HEK293 (cell line): ENCODE results near the gene LSM14B.

Experiments
- CTCF ChIA-PET: fragments of 350-600 bp; formaldehyde crosslinking; extraction: SDS; loops from one replicate; lab custom pipeline; 2021; ENCODE audit warnings: antibody characterized with exemption; lab: Yijun Ruan, JAX
- POLR2A ChIA-PET: fragments of 300-600 bp; formaldehyde crosslinking; extraction: SDS; loops from one replicate; lab custom pipeline; 2020; ENCODE audit warnings: antibody characterized with exemption, inconsistent platforms; lab: Yijun Ruan, JAX
- H3K27ac ChIP-seq: fragments of 200-500 bp; sonication (Bioruptor generic); 2 replicates; pipeline ENCODE4 v1.5.1; 2014; ENCODE audit warnings: low read depth, low read length, control low read depth, inconsistent platforms; ENCODE audit errors: extremely low read depth
- H3K36me3 ChIP-seq, 2 experiments: fragments of 200-500 bp in 1 of 2; sonication (Bioruptor generic) in 1 of 2; 1 replicate in 1 of 2; 2 replicates in 1 of 2; pipeline ENCODE4 v1.5.1; 2014 to 2017; ENCODE audit warnings: inconsistent platforms in 2 of 2, low read length in 2 of 2; ENCODE audit not compliant: control insufficient read depth in 2 of 2, insufficient read depth in 1 of 2
- H3K4me1 ChIP-seq: fragments of 200-500 bp; sonication (Bioruptor generic); 2 replicates; pipeline ENCODE4 v1.5.1; 2014; ENCODE audit warnings: mild to moderate bottlenecking, low read length, inconsistent platforms; ENCODE audit not compliant: control insufficient read depth, insufficient read depth
- H3K4me3 ChIP-seq: 2 replicates; pipeline ENCODE4 v1.5.1; 2011; ENCODE audit warnings: low read depth, mild to moderate bottlenecking, control low read depth, low read length, moderate library complexity
- H3K9me3 ChIP-seq: fragments of 200-500 bp; sonication (Bioruptor generic); 2 replicates; pipeline ENCODE4 v1.5.1; 2014; ENCODE audit warnings: low read depth, low read length, inconsistent platforms; ENCODE audit not compliant: control insufficient read depth, insufficient read depth
- BCL11B ChIP-seq: fragments of 450-650 bp; formaldehyde crosslinking; IDR thresholded peaks from 2 replicates; pipeline ENCODE4 v1.5.1; 2016; ENCODE audit warnings: low read depth, missing biosample characterization, missing genetic modification characterization
- GLIS1 ChIP-seq: fragments of 450-650 bp; formaldehyde crosslinking; IDR thresholded peaks from 2 replicates; pipeline ENCODE4 v1.5.1; 2016; ENCODE audit warnings: missing biosample characterization, missing genetic modification characterization
- HOXD13 ChIP-seq: sonication (generic); formaldehyde crosslinking; IDR thresholded peaks from 2 replicates; pipeline ENCODE4 v1.8.0; 2022; ENCODE audit warnings: missing genetic modification reagents, borderline replicate concordance
- KLF10 ChIP-seq: fragments of 450-650 bp; IDR thresholded peaks from 2 replicates; pipeline ENCODE4 v1.5.1; 2018; ENCODE audit warnings: missing biosample characterization, mild to moderate bottlenecking, missing genetic modification characterization
- MYNN ChIP-seq: fragments of 450-650 bp; formaldehyde crosslinking; IDR thresholded peaks from 2 replicates; pipeline ENCODE4 v1.5.1; 2016; ENCODE audit warnings: missing biosample characterization, missing genetic modification characterization, borderline replicate concordance
- MZF1 ChIP-seq: fragments of 450-650 bp; formaldehyde crosslinking; IDR thresholded peaks from 2 replicates; pipeline ENCODE4 v1.5.1; 2017; ENCODE audit warnings: missing biosample characterization, missing genetic modification characterization, borderline replicate concordance
- SP7 ChIP-seq: fragments of 450-650 bp; formaldehyde crosslinking; IDR thresholded peaks from 2 replicates; pipeline ENCODE4 v1.5.1; 2016; ENCODE audit warnings: missing biosample characterization, missing genetic modification characterization
- ZBTB21 ChIP-seq: fragments of 450-650 bp; formaldehyde crosslinking; IDR thresholded peaks from 2 replicates; pipeline ENCODE4 v1.5.1; 2017; ENCODE audit warnings: missing biosample characterization, missing genetic modification characterization
- ZBTB8A ChIP-seq: fragments of 450-650 bp; formaldehyde crosslinking; IDR thresholded peaks from 2 replicates; pipeline ENCODE4 v1.5.1; 2016; ENCODE audit warnings: missing biosample characterization, missing genetic modification characterization
- ZNF132 ChIP-seq: fragments of 450-650 bp; formaldehyde crosslinking; IDR thresholded peaks from 2 replicates; pipeline ENCODE4 v1.5.1; 2017; ENCODE audit warnings: missing biosample characterization, missing genetic modification characterization, borderline replicate concordance
- ZNF16 ChIP-seq: fragments of 450-650 bp; formaldehyde crosslinking; IDR thresholded peaks from 2 replicates; pipeline ENCODE4 v1.5.1; 2016; ENCODE audit warnings: low read depth, missing biosample characterization, missing genetic modification characterization
- ZNF169 ChIP-seq: fragments of 450-650 bp; formaldehyde crosslinking; IDR thresholded peaks from 2 replicates; pipeline ENCODE4 v1.5.1; 2016; ENCODE audit warnings: missing biosample characterization, missing genetic modification characterization
- ZNF19 ChIP-seq: fragments of 450-650 bp; formaldehyde crosslinking; IDR thresholded peaks from 2 replicates; pipeline ENCODE4; 2016; ENCODE audit warnings: missing biosample characterization, missing genetic modification characterization, low read depth
- ZNF211 ChIP-seq: fragments of 450-650 bp; formaldehyde crosslinking; IDR thresholded peaks from 2 replicates; pipeline ENCODE4 v1.5.1; 2016; ENCODE audit warnings: low read depth, missing biosample characterization, missing genetic modification characterization
- ZNF221 ChIP-seq: fragments of 450-650 bp; formaldehyde crosslinking; IDR thresholded peaks from 2 replicates; pipeline ENCODE4 v1.5.1; 2017; ENCODE audit warnings: missing biosample characterization, missing genetic modification characterization, borderline replicate concordance
- ZNF335 ChIP-seq: fragments of 450-650 bp; formaldehyde crosslinking; conservative IDR thresholded peaks from 2 replicates; pipeline ENCODE4 v1.5.1; 2016; ENCODE audit warnings: missing biosample characterization, missing genetic modification characterization
- ZNF391 ChIP-seq: fragments of 450-650 bp; formaldehyde crosslinking; IDR thresholded peaks from 2 replicates; pipeline ENCODE4 v1.5.1; 2016; ENCODE audit warnings: low read depth, missing biosample characterization, missing genetic modification characterization, borderline replicate concordance
- ZNF416 ChIP-seq: fragments of 450-650 bp; formaldehyde crosslinking; IDR thresholded peaks from 2 replicates; pipeline ENCODE4 v1.5.1; 2016; ENCODE audit warnings: missing biosample characterization, missing genetic modification characterization
- ZNF521 ChIP-seq: fragments of 450-650 bp; formaldehyde crosslinking; IDR thresholded peaks from 2 replicates; pipeline ENCODE4 v1.5.1; 2017; ENCODE audit warnings: missing biosample characterization, mild to moderate bottlenecking, missing genetic modification characterization
- ZNF623 ChIP-seq: fragments of 450-650 bp; formaldehyde crosslinking; IDR thresholded peaks from 2 replicates; pipeline ENCODE4 v1.5.1; 2016; ENCODE audit warnings: missing biosample characterization, missing genetic modification characterization
- ZNF658 ChIP-seq: fragments of 450-650 bp; formaldehyde crosslinking; IDR thresholded peaks from 2 replicates; pipeline ENCODE4; 2016; ENCODE audit warnings: missing biosample characterization, missing genetic modification characterization
- ZNF664 ChIP-seq: fragments of 450-650 bp; formaldehyde crosslinking; IDR thresholded peaks from 2 replicates; pipeline ENCODE4 v1.5.1; 2016; ENCODE audit warnings: missing biosample characterization, missing genetic modification characterization
- ZNF707 ChIP-seq: fragments of 450-650 bp; formaldehyde crosslinking; IDR thresholded peaks from 2 replicates; pipeline ENCODE4 v1.5.1; 2016; ENCODE audit warnings: missing biosample characterization, missing genetic modification characterization
- ZNF830 ChIP-seq: fragments of 450-650 bp; IDR thresholded peaks from 2 replicates; pipeline ENCODE4 v1.5.0; 2018; ENCODE audit warnings: missing biosample characterization, missing genetic modification characterization, low read depth, mild to moderate bottlenecking, moderate library complexity
- TF ChIP-seq, protein P1 (sequence below): fragments of 450-650 bp; formaldehyde crosslinking; optimal IDR thresholded peaks from 2 replicates; pipeline ENCODE3; 2016; ENCODE audit warnings: missing biosample characterization, mild to moderate bottlenecking, missing genetic modification characterization
- TF ChIP-seq, protein P2 (sequence below): fragments of 450-650 bp; formaldehyde crosslinking; IDR thresholded peaks from 2 replicates; pipeline ENCODE4 v1.5.1; 2017; ENCODE audit warnings: missing biosample characterization, mild to moderate bottlenecking, missing genetic modification characterization, moderate library complexity
- TF ChIP-seq, protein P3 (sequence below): fragments of 450-650 bp; IDR thresholded peaks from 2 replicates; pipeline ENCODE4 v1.5.1; 2018; ENCODE audit warnings: missing biosample characterization, missing genetic modification characterization
- TF ChIP-seq, protein P4 (sequence below): fragments of 450-650 bp; IDR thresholded peaks from 2 replicates; pipeline ENCODE4 v1.5.1; 2018; ENCODE audit warnings: missing biosample characterization, mild to moderate bottlenecking, missing genetic modification characterization

Gene LSM14B

DNA sequence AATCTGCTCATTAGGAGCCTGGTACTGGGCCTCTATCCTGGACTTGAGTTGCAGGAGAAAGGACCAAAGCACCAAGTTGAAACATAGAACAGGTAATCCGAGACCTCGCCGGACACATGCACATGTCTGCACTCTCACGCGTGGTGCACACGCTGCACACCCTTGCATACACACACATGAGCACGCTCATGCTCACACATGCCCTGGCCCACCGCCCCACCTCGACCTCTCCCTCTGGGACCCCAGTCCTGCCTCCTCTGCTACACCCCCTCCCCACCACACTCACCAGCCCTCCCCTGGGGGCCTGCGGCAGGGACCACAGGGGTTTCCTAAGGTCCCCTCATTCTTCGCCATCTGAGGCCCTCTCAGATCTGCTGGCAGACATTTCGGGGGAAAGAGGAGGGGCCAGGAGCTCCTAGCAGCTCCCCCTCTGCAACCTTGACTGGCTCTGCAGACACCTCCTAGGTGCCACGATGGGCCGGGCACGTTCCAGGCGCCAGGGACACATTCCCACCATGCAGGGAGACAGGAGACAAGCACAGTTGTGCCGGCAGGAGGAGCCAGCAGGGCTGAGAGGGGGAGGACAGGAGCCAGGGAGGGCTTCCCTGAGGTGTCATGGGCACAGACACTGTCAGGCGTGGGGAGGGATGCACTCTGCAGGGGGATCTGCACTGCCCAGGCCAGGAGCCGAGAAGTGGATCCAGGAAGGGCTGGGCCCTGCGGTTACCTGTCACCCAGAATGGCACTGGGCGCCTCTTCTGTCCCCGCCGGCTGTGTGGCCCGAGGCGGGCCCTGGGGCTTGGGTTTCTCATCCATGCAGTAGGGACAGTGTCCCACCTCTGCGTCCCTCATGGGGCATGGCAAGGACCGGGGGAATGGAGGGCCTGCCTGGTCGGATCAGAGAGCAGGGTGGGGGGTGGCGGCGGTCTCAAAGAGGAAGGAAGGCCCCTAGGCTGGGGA lies 25.6 kb upstream of the LSM14B start:
- ChIA-PET POLR2A (no interaction called here), CTCF (no interaction called here)
- no peaks in the 10 kb centered on the region for H3K36me3 ChIP-seq
- H3K27ac ChIP-seq, result no peak overlapping the region
- H3K4me3 ChIP-seq, result no peak overlapping the region
- no peaks in the 10 kb centered on the region for H3K4me1 ChIP-seq
- H3K9me3 ChIP-seq, result no peaks in the 10 kb centered on the region
- no peak for TF ChIP-seq MYNN (tag by site-specific recombination)
- no peak for TF ChIP-seq ZBTB8A (tag by site-specific recombination)
- TF ChIP-seq ZNF658 (tag by site-specific recombination), result no peak
- TF ChIP-seq ZNF16 (tag by site-specific recombination), result no peak
- no peak for TF ChIP-seq ZNF211 (tag by site-specific recombination)
- TF ChIP-seq ZNF19 (tag by site-specific recombination), result no peak
- TF ChIP-seq, protein P1, sequence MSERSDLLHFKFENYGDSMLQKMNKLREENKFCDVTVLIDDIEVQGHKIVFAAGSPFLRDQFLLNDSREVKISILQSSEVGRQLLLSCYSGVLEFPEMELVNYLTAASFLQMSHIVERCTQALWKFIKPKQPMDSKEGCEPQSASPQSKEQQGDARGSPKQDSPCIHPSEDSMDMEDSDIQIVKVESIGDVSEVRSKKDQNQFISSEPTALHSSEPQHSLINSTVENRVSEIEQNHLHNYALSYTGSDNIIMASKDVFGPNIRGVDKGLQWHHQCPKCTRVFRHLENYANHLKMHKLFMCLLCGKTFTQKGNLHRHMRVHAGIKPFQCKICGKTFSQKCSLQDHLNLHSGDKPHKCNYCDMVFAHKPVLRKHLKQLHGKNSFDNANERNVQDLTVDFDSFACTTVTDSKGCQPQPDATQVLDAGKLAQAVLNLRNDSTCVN (tag by site-specific recombination), result no peak
- no peak for TF ChIP-seq SP7 (tag by site-specific recombination)
- TF ChIP-seq, protein P2, sequence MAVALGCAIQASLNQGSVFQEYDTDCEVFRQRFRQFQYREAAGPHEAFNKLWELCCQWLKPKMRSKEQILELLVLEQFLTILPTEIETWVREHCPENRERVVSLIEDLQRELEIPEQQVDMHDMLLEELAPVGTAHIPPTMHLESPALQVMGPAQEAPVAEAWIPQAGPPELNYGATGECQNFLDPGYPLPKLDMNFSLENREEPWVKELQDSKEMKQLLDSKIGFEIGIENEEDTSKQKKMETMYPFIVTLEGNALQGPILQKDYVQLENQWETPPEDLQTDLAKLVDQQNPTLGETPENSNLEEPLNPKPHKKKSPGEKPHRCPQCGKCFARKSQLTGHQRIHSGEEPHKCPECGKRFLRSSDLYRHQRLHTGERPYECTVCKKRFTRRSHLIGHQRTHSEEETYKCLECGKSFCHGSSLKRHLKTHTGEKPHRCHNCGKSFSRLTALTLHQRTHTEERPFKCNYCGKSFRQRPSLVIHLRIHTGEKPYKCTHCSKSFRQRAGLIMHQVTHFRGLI, result no peak
- TF ChIP-seq ZNF335 (tag by site-specific recombination), result no peak
- TF ChIP-seq, protein P3, sequence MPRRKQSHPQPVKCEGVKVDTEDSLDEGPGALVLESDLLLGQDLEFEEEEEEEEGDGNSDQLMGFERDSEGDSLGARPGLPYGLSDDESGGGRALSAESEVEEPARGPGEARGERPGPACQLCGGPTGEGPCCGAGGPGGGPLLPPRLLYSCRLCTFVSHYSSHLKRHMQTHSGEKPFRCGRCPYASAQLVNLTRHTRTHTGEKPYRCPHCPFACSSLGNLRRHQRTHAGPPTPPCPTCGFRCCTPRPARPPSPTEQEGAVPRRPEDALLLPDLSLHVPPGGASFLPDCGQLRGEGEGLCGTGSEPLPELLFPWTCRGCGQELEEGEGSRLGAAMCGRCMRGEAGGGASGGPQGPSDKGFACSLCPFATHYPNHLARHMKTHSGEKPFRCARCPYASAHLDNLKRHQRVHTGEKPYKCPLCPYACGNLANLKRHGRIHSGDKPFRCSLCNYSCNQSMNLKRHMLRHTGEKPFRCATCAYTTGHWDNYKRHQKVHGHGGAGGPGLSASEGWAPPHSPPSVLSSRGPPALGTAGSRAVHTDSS (tag by site-specific recombination), result no peak
- TF ChIP-seq ZNF623 (tag by site-specific recombination), result no peak
- no peak for TF ChIP-seq MZF1
- TF ChIP-seq ZNF521 (tag by site-specific recombination), result no peak
- no peak for TF ChIP-seq BCL11B (tag by site-specific recombination)

DNA sequence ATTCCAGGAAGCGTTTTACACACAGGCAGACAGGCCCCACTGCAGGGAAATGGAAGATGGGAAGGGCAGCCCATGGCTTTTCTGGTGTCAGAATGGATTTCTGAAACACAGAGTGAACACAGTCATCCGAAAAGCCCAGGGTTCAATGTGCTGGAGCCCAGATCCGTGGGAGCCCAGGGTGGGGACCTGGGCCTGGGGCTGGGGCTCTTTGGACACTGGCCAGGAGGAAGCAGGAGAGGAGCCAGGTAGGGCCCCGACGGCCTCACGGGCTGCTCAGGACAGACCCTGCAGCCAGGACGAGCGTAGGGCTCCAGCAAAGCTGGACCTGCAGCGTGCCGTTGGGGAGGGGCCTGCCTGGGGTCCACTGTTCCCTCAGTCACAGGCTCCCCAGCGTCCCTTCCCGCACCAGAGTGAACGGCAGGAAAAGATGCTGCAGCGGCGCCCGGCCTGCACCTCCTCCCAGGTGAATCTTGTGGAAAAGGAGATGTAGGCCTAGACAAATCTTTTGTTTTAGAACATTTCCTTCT lies 24.3 kb upstream of the LSM14B start:
- ChIA-PET CTCF (no interaction called here), POLR2A (no interaction called here)
- no peaks in the 10 kb centered on the region for H3K4me1 ChIP-seq
- H3K4me3 ChIP-seq, result no peak overlapping the region
- no peaks in the 10 kb centered on the region for H3K36me3 ChIP-seq
- no peaks in the 10 kb centered on the region for H3K9me3 ChIP-seq
- no peak overlapping the region for H3K27ac ChIP-seq
- TF ChIP-seq ZNF221 (no peak), HOXD13 (CRISPR knock-in tag) (no peak), ZNF664 (tag by site-specific recombination) (no peak), ZBTB21 (tag by site-specific recombination) (no peak), ZNF707 (tag by site-specific recombination) (no peak), ZNF416 (tag by site-specific recombination) (no peak), ZNF169 (tag by site-specific recombination) (no peak), GLIS1 (tag by site-specific recombination) (no peak), ZNF830 (tag by site-specific recombination) (no peak), ZNF391 (tag by site-specific recombination) (no peak), ZNF19 (tag by site-specific recombination) (no peak), KLF10 (tag by site-specific recombination) (no peak), ZNF132 (tag by site-specific recombination) (no peak)
- TF ChIP-seq, protein P2, result no peak
- TF ChIP-seq, protein P4, sequence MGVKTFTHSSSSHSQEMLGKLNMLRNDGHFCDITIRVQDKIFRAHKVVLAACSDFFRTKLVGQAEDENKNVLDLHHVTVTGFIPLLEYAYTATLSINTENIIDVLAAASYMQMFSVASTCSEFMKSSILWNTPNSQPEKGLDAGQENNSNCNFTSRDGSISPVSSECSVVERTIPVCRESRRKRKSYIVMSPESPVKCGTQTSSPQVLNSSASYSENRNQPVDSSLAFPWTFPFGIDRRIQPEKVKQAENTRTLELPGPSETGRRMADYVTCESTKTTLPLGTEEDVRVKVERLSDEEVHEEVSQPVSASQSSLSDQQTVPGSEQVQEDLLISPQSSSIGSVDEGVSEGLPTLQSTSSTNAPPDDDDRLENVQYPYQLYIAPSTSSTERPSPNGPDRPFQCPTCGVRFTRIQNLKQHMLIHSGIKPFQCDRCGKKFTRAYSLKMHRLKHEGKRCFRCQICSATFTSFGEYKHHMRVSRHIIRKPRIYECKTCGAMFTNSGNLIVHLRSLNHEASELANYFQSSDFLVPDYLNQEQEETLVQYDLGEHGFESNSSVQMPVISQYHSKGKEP (tag by site-specific recombination), result no peak
